Heart left ventricle (tissue), 16 donors: ENCODE results near the gene ABR. TPM values are rescaled to one million over a fixed set of nuclear protein-coding genes. Genes with fewer than 3 reads are reported as not detected.
A peak's percentile ranks its signal among the peaks of the same experiment; 100 is the strongest.
"Not testable (repeated sequence)": the region's sequence is repeated elsewhere in the genome, so short reads cannot be mapped to it uniquely, and the experiment has no call there.

Experiments used
- ATAC-seq, 4 donors: fragments of 200-7000 bp; cut with Tn5 transposase; one replicate each; pipeline ENCODE4 v1.9.1; 2020 to 2022; ENCODE audit warnings: moderate library complexity in 4 of 4, mild to moderate bottlenecking in 3 of 4, moderate number of reproducible peaks in 1 of 4
- DNase-seq, 5 donors: peaks; one replicate each; pipeline ENCODE4 v3.0.0-alpha.2; 2020
- H3K27ac ChIP-seq, 12 donors: fragments of 200-600 bp; sonication (generic) in 4 of 12; one replicate each; pipeline versions ENCODE4 v1.5.0 to v1.8.0; 2016 to 2022; ENCODE audit warnings: mild to moderate bottlenecking in 2 of 12
- H3K27me3 ChIP-seq, 9 donors: fragments of 200-600 bp; sonication (generic) in 2 of 9; one replicate each; pipeline versions ENCODE4 v1.5.1 to v1.8.0; 2016 to 2022; ENCODE audit warnings: mild to moderate bottlenecking in 3 of 9
- H3K36me3 ChIP-seq, 9 donors: fragments of 200-600 bp; sonication (generic) in 2 of 9; one replicate each; pipeline versions ENCODE4 v1.5.0 to v1.8.0; 2018 to 2022; ENCODE audit warnings: mild to moderate bottlenecking in 2 of 9
- H3K4me1 ChIP-seq, 12 donors: fragments of 200-600 bp; sonication (generic) in 4 of 12; one replicate each; pipeline versions ENCODE4 v1.5.0 to v1.8.0; 2016 to 2022; ENCODE audit warnings: mild to moderate bottlenecking in 3 of 12
- H3K4me3 ChIP-seq, 12 donors: fragments of 200-600 bp; sonication (generic) in 4 of 12; one replicate each; pipeline versions ENCODE4 v1.5.0 to v1.8.0; 2017 to 2022; ENCODE audit warnings: mild to moderate bottlenecking in 9 of 12, moderate library complexity in 4 of 12
- H3K9me3 ChIP-seq, 12 donors: fragments of 200-600 bp; sonication (generic) in 4 of 12; one replicate each; pipeline versions ENCODE4 v1.5.0 to v1.8.0; 2016 to 2022; ENCODE audit warnings: mild to moderate bottlenecking in 1 of 12
- POLR2A ChIP-seq, 2 donors: fragments of 450-650 bp; IDR thresholded peaks; one replicate each; pipeline ENCODE4 v1.6.1; 2017; ENCODE audit warnings: antibody characterized with exemption in 2 of 2, mild to moderate bottlenecking in 2 of 2, moderate library complexity in 2 of 2
- WGBS, 4 donors: extraction: QIAGEN DNeasy Blood & Tissue Kit in 2 of 4; methylation state at CpG; one replicate each; pipeline versions ENCODE4 v1.1.5 to v1.1.7; 2013 to 2018; 5-methylcytosine and 5-hydroxymethylcytosine counted together
- intact Hi-C, 10 donors: fragments of 100-400 bp; cut with DNase I; formaldehyde crosslinking; loops; one replicate each; pipeline versions ENCODE4 v1.11.1 to v1.14.2; 2022
- polyA plus RNA-seq, 2 donors: library from polyadenylated mRNA; stranded (reverse); fragments of 200-250 nt; gene quantifications; one replicate each; pipeline ENCODE4 v1.2.3, GENCODE V29; 2013
- total RNA-seq, 9 donors: library from RNA; depleted of rRNA in 2 of 9; stranded (reverse); fragments of >200 nt in 2 of 9; fragmentation: NEBNext Ultra II Directional in 3 of 9; extraction: Animal tissue kit (Norgen Biotek cat#: 25700) in 3 of 9; gene quantifications; one replicate each; pipeline versions ENCODE4 v1.1.0 to v1.2.4, GENCODE V29; 2016 to 2023
- TF ChIP-seq, protein P1 (sequence below), 12 donors: fragments of 200-600 bp; sonication (generic) in 4 of 12; IDR thresholded peaks; one replicate each; pipeline versions ENCODE4 v1.5.0 to v1.8.0; 2018 to 2022; ENCODE audit warnings: antibody characterized with exemption in 12 of 12, mild to moderate bottlenecking in 5 of 12
- donor health status: ischemic (EF 13 %, LVEDD 7.1; RV severe dilation, severe dysfunction).
- donor health status: healthy with polysubstance abuse.
- donor health status: DM: no; HTN: yes; CAD: no.
- donor health status: DM: no; HTN: no; CAD: no.
- donor health status: ischemic (EF 25% LVEDD 6.9; RV normal size, moderate dysfunction).
- donor health status: ischemic (EF 25% LVEDD 5.7; RV mildly dilated, moderate dysfunction).
- donor health status: healthy.
- donor health status: DM: yes; HTN: yes; CAD: no.
- donor health status: ischemic (EF 35%, LVEDD 5.7; RV mildly dilated, moderate dysfunction).
- donor health status: nonischemic (EF 11% LVEDD 7.7; RV severe dilation, severe dysfunction).
- donor health status: DM: yes; HTN: yes; CAD: no.
- donor health status: PGD.
- donor health status: ischemic (EF 29% LVEDD 5.4; RV normal size, mild dysfunction).
- donor health status: nonischemic (EF 23%, LVEDD 6.1; RV moderate dilation, normal function).

ABR gene
- total and polyA plus RNA-seq, 11 donors: 64.5 to 171 (median 149) TPM

DNA sequence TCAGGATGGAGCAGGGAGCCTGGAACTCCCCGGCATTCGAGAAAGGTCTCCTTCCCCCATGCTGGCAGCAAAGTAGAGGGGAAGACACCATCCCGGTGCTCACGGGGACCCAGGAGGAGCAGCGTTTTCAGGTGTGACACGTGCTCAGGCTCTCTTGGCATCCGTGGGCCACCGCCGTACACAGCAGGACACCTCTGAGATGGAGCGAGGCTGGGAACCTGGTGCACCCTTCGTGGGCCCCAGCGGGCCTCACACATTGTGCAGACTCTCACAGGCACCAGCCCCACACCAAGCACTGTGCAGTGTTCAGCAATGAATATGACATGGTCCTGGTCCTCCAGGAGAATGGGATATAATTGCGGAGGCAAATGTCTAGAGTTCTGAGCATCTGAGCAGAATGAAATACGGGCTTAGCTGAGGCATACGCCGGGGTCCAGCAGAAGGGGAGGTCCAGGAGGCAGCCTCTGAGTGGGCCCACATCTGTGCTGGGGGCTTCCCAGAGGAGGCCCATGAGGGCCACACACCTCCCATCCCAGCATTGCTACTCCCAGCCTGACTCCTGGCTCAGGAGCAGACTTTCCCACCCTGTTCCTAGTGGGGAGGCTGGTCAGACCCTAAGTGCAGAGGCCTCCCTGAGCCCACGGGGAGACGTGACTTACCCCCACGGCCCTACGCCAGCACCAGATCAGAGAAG, 72.6 kb downstream of the ABR start:
- DNase-seq: no peak

DNA sequence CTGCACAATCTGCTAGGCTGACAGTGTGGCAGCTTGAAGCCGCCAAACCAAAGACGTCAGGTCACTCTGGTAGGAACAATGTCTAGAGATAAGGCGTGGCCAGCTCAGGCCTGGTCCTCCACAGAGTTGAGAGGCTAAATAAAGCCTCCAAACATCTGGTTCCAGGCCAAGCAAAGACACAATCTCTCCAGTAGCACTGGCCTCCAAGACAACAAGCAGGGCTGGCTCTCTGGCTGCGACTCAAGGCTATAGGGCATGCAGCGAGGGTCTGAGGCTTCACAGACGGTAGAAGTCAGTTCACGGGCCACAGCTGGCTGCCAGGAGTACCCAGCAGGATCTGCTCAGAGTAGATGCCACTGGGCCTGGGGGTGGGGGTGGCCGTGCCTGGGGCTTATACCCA, 75.6 kb downstream of the ABR start:
- ATAC-seq (peak; percentile 40 to 80 (median 66)), DNase-seq (peak; percentile 73 to 91 (median 74))
- Histone ChIP-seq H3K4me3 (peak overlapping the region in 5 of 12 donors; percentile 15 to 29 (median 21)), H3K4me1 (peaks cover 0 to 87% (median 60%) of the 10 kb centered on the region in 12 donors), H3K27ac (peak overlapping the region; percentile 55 to 99 (median 96)), H3K27me3 (no peaks in the 10 kb centered on the region), H3K9me3 (no peaks in the 10 kb centered on the region), H3K36me3 (peaks cover 0 to 26% (median 13%) of the 10 kb centered on the region in 9 donors)
- intact Hi-C loops: no loop called here
- 24 to 44% (median 42%) methylated on average over 6 to 8 of the region's 8 CpGs for WGBS, 4 donors
- TF ChIP-seq, protein P1, sequence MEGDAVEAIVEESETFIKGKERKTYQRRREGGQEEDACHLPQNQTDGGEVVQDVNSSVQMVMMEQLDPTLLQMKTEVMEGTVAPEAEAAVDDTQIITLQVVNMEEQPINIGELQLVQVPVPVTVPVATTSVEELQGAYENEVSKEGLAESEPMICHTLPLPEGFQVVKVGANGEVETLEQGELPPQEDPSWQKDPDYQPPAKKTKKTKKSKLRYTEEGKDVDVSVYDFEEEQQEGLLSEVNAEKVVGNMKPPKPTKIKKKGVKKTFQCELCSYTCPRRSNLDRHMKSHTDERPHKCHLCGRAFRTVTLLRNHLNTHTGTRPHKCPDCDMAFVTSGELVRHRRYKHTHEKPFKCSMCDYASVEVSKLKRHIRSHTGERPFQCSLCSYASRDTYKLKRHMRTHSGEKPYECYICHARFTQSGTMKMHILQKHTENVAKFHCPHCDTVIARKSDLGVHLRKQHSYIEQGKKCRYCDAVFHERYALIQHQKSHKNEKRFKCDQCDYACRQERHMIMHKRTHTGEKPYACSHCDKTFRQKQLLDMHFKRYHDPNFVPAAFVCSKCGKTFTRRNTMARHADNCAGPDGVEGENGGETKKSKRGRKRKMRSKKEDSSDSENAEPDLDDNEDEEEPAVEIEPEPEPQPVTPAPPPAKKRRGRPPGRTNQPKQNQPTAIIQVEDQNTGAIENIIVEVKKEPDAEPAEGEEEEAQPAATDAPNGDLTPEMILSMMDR (IDR thresholded peaks at IDR 0.05): no peak
- peak in 1 of 2 donors; percentile 11 for TF ChIP-seq POLR2A (IDR thresholded peaks at IDR 0.05)

More for the DNA sequence above, 72.6 kb downstream of the ABR start:
- 56 to 74% (median 62%) methylated on average over 15 to 20 of the region's 20 CpGs for WGBS, 4 donors
- no peak for ATAC-seq
- Histone ChIP-seq H3K4me1 (peaks cover 13 to 94% (median 76%) of the 10 kb centered on the region in 12 donors), H3K27ac (peak overlapping the region; percentile 5 to 99 (median 96)), H3K9me3 (no peaks in the 10 kb centered on the region), H3K4me3 (peak overlapping the region in 8 of 12 donors; percentile 64 to 81 (median 74)), H3K36me3 (peaks cover 0 to 13% (median 0%) of the 10 kb centered on the region in 9 donors), H3K27me3 (no peaks in the 10 kb centered on the region)
- intact Hi-C loops: loop anchor here in 2 of 10 donors (5.0 kb wide), 2 partner anchors 40 to 50 kb away; no protein-coding TSS in a partner anchor
- TF ChIP-seq POLR2A (IDR thresholded peaks at IDR 0.05): no peak
- TF ChIP-seq, protein P1 (IDR thresholded peaks at IDR 0.05): no peak

DNA sequence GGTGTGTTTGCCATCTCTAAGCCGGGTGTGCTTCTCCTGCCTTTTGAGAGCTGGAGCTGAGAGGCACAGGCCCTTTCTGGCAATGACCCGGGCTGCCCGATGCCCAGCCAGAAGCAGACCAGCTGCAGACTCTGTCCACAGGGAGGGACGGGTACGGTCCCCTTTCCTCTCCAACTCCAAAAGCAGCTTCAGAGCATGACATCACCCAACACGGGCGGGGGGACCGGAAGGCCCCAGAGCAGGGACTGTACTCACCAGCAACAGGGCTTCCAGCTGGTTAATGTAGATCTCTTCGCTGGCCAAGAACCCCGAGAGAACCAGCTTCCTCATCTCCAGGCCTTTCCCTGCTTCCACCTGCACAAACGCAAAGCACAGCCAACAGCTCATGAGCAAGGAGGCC, 79.4 kb downstream of the ABR start:
- peak; percentile 30 to 54 (median 36) for ATAC-seq
- H3K9me3 ChIP-seq: no peaks in the 10 kb centered on the region
- intact Hi-C loops: no loop called here
- TF ChIP-seq, protein P1 (IDR thresholded peaks at IDR 0.05): no peak
- TF ChIP-seq POLR2A (IDR thresholded peaks at IDR 0.05): no peak
- peaks cover 0 to 40% (median 26%) of the 10 kb centered on the region in 9 donors for H3K36me3 ChIP-seq
- 39 to 57% (median 47%) methylated on average over 5 to 11 of the region's 11 CpGs for WGBS, 4 donors
- H3K4me3 ChIP-seq: no peak overlapping the region
- peak overlapping the region in 9 of 12 donors; percentile 19 to 69 (median 66) for H3K27ac ChIP-seq
- peak in 1 of 5 donors; percentile 68 for DNase-seq
- no peaks in the 10 kb centered on the region for H3K27me3 ChIP-seq
- peaks cover 0 to 82% (median 48%) of the 10 kb centered on the region in 12 donors for H3K4me1 ChIP-seq

DNA sequence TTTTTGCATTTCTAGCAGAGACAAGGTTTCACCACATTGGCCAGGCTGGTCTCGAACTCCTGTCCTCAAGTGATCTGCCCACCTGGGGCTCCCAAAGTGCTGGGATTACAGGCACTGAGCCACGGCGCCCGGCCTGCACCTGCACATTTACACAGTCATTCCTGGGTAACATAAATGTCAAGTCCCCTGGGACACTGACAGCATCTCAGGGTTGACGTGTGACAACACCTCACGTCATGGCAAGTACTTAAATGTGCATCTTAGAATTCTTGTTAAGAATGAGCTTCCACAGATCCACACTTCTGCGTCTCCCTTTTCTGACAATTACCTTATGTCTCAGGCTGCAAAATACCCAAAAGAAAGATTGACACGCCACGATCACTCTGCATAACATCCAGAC, 80.5 kb downstream of the ABR start:
- ATAC-seq (no peak), DNase-seq (no peak)
- H3K36me3 ChIP-seq: peaks cover 0 to 47% (median 34%) of the 10 kb centered on the region in 9 donors
- H3K27ac ChIP-seq: peak overlapping the region in 4 of 12 donors; percentile 64 to 69 (median 68)
- no peaks in the 10 kb centered on the region for H3K27me3 ChIP-seq
- WGBS, 4 donors: 74 to 83% (median 80%) methylated on average over 9 of the region's 9 CpGs
- TF ChIP-seq POLR2A (IDR thresholded peaks at IDR 0.05): no peak
- TF ChIP-seq, protein P1 (IDR thresholded peaks at IDR 0.05): no peak
- no peaks in the 10 kb centered on the region for H3K9me3 ChIP-seq
- H3K4me3 ChIP-seq: no peak overlapping the region
- H3K4me1 ChIP-seq: peaks cover 0 to 80% (median 46%) of the 10 kb centered on the region in 12 donors
- intact Hi-C loops: no loop called here

DNA sequence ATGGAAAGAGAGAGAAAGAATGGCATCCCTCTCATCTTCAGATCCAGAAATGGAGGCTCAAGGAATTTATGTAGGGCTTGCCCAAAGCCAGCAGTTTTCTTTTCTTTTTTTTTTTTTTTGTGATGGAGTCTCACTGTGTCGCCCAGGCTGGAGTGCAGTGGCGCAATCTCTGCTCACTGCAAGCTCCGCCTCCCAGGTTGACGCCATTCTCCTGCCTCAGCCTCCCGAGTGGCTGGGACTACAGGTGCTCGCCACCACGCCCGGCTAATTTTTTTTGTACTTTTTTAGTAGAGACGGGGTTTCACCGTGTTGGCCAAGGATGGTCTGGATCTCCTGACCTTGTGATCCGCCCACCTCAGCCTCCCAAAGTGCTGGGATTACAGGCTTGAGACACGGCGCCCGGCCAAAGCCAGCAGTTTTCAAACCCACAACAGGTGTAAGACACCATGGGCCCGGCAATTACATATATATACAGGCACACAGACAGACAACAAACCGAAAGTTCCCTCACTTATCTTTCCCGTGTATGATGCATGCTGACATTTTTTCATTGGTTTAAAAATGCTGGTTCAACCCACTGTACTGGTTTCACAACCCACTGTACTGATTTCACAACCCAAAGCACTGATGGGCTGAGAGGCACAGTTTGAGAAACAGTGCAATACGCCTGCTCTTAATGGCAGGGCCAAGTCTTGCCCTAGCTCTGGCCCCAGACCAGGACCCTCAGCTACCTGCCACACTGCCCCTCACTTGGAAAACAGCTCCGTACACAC, 81.6 kb downstream of the ABR start:
- peak overlapping the region in 4 of 12 donors; percentile 4 to 81 (median 45) for H3K27ac ChIP-seq
- peaks cover 0 to 69% (median 36%) of the 10 kb centered on the region in 12 donors for H3K4me1 ChIP-seq
- intact Hi-C loops, H3K27me3 ChIP-seq, DNase-seq, H3K9me3 ChIP-seq: not testable (repeated sequence)
- peaks cover 0 to 57% (median 35%) of the 10 kb centered on the region in 9 donors for H3K36me3 ChIP-seq
- peak in 2 of 4 donors; percentile 49 to 54 for ATAC-seq
- WGBS, 4 donors: 86 to 88% (median 87%) methylated on average over 19 of the region's 19 CpGs
- H3K4me3 ChIP-seq: peak overlapping the region in 1 of 12 donors; percentile 12
